GM19025 (cell line): ENCODE results near the gene MAD1L1.

Experiments used
- ATAC-seq: cut with Tn5 transposase; IDR thresholded peaks from one replicate; pipeline ENCODE4 v1.9.1; 2021; ENCODE audit warnings: mild to moderate bottlenecking, low read depth, moderate library complexity; ENCODE audit not compliant: unreplicated experiment

The MAD1L1 gene

DNA sequence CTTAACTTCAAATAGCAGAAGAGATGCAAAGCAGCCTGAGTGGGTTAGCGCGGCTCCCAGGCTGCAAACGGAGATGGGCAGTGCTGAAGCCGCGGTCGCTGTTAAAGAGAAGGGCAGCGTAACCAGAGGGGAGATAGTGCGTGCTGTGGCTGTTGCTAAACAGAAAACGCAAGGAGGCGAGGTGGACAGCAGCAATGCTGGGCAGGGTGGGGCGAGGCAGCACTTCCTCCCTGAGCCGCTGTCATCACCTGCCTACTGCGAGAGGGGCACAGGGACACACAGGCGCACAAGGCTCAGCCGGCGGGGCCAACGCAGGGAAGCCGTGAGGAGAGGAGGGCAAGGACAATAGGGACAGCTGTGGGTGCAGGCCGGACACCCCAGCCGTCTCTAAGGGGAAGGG is 137.3 kb downstream of the MAD1L1 start:
- no peak for ATAC-seq

DNA sequence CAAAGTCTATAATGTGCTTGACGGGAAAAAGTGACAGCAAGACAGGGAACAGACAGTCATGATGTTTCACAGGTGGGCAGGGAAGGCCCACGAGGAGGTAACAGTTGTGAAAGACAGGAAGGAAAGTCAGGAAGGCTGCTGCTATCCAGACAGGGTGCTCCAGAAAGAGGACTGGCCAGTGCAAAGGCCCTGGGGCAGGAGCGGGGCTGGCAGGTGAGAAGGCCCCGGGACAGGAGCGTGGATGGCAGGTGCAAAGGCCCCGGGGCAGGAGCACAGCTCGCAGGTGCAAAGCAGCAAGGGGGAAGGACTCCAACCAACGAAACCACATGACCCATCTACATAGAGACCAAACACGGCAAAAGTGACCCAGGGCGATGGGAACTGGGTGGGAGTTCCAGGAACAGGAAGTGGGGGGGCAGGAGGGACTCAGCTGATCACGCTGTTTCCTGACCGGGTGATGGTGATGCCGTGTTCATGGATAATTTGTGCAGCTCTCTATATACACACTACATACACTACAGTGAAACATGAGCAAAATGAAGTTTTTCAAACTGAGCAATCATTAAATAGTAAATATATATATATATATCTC is 138.2 kb downstream of the MAD1L1 start:
- no peak for ATAC-seq

DNA sequence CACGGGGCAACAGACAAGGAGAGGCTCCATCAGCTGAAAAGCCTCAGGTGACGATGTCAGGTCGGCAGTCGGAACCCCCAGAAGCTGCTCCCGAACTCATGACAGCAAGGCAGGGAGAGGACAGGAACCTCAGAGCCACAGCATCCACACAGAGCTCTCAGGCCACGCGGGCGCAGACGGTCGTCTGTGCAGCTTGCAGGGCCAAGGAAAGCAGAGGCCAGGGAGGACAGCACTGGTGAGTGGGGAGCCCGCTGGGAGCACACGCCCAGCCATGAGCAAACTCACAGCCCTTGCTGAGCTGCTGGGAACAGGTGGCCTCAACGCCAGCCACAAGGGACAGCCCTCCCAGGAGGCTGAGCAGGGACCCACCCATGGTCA is 138.9 kb downstream of the MAD1L1 start:
- ATAC-seq: no peak

DNA sequence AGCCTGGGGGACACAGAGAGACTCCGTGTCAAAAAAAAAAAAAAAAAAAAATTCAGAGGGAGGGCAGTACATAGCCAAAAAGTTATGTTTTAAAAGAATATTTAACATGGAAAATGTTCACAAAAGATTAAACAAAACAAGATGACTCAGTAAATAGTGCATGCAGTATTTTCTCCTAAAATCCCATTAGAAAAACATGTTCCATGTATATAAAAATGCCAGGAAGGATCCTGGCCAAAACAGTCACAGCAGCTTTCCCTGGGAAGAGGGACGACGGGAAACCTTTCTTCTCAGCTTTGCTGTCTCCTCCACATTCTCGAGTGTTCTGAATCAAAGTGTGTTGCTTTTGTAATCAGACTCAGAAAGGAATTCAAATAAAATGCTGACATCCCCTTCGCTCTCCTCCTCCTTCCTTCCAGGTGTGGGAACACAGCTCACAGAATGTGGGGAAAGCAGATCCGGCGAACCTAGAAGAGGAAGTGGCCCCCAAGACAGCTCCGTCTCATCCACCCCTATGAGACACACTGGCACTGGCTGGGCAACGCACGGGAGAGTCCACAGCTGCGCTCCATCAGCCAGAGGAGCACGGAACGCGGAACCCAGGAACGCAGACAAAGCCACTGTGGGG is 139.4 kb downstream of the MAD1L1 start:
- no peak for ATAC-seq

DNA sequence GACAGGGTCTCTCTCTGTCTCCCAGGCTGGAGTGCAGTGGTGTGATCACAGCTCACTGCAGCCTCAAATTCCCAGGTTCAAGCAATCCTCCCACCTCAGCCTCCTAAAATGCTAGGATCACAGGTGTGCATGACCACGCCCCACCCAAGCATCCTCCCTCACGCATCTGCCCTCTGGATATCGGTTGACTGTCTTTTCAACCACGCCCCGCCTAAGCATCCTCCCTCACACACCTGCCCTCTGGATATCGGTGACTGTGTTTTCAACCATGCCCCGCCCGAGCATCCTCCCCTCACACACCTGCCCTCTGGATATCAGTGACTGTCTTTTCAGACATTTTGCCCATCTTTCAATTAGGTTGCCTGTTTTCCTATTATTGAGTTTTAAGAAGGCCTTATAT is 140.5 kb downstream of the MAD1L1 start:
- no peak for ATAC-seq

DNA sequence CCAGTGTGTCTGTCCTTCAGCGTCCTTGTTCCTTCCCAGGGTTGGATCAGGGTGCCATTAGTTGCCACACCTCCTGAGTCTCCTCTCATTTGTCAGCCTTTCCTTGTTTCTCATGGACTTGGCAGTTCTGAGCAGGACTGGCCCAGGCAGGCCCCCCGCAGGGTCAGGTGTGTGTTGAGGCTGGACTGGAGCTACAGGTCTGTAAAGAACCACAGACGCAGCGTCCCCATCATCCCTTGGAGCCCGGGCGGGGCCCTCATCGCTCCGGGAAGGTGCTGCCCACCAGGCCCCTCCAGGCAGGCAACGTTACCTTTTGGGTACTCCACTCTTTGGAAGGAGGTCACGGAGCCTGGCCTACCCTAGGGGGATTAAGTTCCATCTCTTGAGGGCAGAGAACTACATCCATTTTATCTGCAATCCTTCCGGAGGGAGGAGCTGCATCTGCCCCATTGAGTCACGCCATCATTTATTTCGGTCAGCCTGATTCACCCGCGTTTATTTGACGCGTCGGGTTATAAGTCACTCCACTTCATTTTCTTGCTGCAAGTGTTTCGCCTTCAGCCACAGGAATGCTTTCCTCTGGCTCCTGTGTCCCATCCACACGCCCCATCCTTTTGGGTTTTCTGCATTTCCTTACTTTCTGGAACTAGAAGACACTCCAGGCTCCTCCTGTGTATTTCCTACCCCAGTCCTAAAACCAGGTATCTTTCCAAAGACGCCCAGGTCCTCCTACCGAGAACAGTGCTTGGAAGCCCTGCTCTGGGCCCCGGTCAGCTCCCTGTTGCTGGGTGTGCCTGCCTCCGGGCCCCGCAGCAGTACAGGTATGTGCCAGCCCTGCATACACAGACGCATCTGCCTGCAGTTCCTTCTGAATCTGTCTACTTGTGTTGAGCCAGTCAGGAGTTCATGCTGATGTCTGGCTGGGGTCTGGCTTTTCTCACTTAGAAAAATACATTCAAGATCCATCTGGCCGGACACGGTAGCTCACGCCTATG is 141.9 kb downstream of the MAD1L1 start:
- ATAC-seq: no peak

DNA sequence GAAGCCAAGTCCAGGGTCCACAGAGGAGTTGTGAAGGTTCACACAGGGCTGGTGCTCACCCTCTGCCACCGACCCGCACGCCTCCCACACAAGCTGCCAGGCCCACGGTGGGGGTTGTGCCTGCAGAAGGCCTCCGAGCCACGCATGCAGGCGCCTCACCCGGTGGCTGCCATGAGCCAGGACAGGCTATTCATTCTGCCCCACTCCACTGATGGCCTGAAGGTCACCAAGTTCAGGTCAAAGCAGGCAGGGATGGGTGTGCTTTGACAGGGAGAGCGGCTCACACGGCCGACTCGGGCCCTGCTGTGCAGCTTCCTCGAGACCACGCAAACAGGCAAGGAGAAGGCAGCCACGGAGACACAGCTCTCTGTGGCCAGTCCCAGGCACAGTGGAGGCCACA is 143.9 kb downstream of the MAD1L1 start:
- ATAC-seq: no peak

DNA sequence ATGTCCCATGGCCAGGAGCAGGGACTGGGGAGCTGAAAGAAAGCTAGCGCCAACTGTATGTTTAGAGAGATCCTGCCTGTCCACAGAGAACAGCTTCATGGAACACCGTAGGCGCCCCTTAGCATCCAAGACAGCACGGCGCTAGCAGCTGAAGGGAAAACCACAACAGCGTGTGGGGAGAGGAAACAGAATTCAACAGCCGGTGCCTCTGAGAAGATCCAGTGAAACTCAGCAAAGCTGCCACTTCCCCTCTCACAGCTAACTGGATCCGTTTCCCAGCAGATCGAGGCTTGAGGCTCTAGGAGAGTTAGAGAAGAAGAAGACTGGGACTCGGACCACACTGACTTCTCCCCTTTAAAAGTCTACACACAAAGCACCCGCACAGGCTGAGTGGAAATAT is 145.0 kb downstream of the MAD1L1 start:
- no peak for ATAC-seq

DNA sequence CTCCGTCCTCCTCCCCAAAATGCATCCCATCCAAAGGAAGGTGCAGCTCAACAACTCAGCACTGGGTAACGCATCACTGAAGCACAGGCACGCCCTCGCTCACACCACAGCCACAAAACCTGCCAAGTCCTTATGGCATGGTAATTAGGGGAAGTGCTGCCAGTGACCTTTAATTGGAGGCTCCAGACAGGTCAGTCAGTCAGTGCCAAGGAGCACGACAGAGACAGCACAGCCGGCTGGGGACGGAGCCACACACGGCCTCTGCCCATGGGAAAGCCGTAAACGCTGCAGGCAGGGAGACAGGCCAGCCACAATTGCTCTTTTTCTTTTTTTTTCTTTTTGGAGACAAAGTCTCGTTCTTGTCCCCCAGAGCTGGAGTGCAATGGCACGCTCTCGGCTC is 146.5 kb downstream of the MAD1L1 start:
- no peak for ATAC-seq

DNA sequence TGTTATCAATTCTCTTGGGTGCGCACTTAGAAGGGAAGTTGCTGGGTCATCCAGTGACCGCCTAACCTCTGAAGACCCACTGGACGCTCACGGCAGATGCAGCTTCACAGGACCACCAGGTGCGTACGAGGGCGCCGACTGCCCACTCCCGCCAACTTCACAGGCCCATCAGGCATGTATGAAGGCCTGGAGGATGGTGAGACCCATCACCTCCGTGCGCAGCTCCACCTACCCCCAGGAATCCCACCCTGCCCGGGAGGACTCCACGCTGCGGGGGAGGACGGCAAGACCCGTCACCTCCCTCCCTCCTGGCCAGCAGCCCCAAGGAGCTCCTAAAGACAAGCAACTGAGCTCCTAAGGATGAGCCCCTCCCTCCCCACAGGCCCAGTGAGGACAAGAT is 146.9 kb downstream of the MAD1L1 start:
- ATAC-seq: no peak

DNA sequence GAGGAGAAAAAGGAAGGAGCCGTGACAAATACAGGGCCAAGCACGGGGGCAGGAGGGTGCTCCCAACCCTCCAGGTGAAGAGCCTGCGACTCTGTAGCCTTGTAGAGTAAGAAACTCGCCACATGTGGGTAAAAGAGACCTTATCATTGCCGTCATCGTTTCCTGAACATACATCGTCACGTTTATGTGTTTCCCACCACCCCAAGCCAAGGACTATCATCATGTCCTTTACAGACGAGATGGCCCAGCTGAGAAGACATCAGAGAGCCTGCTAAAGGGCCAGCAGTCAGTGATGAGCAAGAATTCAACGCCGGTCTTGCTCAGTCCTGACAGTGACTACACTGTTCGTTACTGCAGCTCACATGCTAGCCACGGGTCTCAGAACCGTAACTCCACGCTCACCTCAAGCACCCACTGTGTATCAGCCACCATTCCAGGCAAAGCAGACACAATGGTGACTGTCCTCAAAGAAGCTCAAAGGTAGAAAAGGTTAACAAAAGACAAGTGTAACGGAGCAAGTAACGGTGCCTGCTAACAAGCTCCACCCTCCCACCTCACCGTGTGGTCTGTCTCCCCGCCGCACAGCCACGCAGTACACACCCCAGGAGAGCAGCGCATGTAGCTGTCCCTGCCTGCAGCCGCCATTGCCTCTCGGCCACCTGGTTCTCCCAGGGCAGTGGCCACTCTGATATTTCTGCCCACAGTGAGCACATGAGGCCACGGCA is 147.8 kb downstream of the MAD1L1 start:
- ATAC-seq: no peak

DNA sequence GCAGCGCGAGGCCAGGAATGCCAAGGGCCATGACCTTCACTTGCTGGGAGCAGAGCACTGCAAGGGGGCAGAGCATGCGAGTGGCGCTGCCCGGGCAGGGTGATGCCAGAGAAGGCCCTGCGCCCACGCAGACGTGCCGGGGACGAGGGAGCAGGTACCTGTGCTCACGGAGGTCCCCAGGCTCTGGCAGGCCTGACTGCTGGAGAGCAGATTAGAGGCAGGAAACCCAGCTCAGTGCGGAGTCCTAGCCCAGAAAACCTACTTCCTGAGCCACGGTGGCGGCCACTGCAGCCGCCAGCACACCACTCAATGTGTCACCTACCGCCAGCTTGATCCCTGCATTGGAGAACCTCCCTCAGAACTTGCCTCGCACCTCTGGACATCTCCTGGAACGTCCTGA is 148.4 kb downstream of the MAD1L1 start:
- ATAC-seq: no peak

DNA sequence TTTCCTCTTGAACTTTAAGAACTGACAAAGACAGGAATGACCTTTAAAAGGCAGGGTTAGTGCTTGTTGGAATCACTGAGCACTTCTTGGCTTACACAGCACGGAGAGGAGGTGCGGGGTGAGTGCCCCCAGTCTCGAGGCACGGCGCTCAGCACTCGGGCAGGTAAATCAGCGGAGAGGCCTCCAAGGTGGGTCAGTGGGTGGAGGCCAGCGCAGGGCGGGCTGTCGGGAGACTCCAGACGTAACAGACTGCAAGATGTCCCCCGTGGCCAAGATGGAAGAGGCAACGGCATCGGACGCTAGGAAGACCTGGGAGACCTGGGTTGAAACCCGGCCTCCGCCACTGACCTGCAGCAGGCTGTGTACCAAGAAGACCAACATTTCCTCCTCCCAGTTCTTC is 149.4 kb downstream of the MAD1L1 start:
- ATAC-seq: no peak

DNA sequence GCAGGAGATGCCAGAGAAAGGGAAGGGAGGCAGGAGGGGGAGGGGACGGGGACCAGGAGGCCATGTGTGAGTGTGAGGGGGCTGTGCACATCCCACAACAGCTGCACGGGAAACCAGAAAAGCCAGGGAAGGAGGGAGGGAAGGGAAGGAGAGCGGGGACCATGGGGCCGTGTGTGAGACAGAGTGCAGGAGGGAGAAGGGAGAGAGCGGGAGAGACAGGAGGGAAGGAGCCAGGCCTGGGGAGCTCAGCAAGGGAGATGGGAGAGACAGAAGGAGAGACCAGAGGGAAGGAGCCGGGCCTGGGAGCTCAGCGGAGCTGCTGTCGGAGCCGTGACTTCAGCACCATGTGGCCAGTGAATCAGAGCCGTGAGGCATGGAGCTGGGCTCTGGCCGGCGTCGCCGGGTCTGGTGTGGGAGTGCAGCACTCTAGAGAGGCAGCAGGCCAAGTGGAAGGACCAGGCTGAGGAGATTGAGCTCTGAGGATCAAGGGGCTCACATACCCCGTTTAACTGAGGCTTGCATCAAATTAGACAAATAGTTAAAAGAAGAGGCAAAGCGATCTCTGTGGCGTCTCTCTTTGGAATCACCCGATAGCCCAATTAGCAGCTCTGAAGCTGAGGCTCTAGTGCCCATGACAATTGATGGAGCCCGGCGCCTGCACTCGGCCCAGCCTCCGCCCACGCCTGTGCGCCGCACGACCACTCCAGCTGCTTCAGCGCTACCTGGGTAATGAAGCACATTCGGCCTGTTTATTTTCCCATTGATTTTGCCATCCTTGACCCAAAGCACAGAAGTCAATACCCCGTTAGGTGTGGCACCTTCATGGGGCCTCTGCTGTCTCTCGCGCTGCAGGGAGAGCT is 150.4 kb downstream of the MAD1L1 start:
- no peak for ATAC-seq

DNA sequence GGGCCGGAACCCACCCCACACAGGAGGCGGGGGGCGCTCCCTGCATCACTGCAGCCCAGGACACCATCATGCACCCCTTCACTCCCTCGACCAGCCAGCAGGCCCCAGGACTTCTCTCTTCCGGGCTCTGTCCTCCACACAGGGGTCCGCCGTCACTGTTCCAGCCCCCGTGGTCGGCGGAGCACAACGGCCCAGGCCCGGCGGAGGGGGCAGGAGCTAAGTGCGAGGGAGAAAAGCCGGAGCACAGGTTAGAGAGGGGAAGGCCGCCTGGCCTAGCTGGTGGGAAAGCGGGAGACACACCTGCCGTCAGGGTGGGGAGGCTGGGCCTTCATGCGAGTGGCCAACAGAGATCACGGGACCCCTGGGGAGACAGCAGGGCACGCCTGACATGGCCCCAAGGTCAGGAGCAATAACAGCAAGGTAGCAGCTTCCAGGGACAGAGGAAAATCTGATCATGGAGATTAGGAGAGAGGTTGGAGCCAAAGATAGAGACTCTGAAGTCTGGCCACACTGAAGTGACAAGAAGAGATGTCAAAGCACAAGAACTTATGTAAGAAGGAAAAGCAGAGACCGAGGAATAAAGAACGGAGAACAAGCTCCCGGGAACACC is 151.1 kb downstream of the MAD1L1 start:
- no peak for ATAC-seq

DNA sequence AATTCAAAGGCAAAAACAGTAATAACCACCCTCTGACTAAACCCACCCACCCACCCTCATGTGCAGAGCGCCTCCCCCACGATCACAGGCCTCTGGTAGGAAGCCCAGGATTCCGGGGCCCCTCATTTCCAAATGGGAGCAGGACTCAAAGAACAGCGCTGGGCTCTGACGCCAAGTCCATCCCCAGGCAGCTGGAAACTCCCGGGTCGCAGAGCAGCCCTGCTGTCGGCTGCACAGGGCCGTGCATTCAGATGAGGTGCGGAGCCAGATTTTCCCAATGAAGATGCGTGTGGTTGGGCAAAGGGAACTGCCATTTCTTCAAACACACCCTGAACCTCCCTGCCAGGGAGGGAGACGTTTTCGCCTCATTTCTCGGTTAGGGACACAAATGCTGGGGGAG is 152.3 kb downstream of the MAD1L1 start:
- no peak for ATAC-seq

DNA sequence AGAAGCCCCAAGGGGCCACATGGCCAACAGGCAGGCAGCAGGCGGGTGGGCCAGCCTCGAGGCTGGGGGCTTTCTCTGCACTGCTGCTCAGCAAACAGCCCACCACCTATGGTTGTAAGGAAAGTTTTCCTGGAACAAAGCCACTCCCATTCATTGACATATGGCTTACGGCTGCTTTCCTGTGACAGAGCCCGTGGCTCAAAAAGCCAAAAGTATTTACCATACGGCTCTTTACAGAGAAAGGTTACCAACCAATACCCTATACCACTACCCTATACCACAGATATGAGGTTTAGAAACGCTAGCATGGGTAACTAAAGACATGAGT is 152.7 kb downstream of the MAD1L1 start:
- no peak for ATAC-seq

DNA sequence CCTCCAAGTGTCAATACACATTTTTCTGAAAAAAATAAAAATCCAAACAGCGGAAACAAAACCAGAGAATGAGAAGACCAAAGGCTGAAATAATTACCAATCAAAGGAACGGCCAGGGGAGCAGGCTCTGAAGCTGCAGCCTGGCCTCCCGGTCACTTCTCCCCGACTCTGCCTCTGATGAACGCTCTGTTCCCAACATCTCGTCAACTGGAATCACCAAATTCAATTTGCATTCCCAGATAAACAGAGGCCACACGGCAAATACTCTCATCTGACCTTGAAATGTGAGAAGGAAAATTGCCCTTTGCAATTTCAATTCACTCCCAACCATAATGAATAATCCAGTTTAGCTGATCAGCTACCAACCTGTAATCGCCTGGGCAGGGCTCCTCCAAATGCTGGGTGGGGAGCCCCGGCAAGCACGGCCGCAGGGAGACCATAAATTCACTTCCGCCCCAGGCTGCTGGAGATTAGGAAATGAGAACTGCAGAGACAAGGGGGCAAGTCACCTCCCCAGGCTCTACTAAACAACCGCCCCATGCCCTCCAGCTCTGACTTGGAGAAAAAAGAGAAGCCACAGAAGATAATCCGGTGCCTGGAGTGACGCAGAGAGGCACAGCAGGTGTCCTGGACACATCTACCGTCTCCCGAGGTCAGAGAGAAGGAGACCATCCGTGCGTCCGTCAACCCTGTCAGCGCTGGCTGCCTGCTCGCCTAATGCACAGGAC is 153.2 kb downstream of the MAD1L1 start:
- ATAC-seq: no peak

DNA sequence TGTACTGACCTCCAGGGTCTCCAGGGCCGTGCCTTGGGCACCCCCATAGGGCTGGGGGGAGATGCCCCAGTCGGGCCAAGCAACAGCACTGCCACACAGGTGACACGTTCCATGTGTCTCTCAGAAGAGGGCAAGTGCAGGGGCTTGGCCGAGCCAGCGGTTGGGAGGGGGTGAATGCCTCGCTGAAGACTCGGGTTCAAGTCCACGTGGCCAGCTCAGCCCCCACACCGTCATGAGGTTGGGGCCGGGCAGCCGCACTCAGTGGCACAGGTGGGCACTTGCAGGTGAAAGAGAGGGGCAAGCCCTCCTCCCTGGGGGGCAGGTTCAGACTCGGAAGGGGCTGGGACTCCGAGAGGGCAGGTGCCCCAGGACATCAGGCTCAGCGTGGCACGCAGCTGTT is 153.8 kb downstream of the MAD1L1 start:
- no peak for ATAC-seq
